DOHH2 (cell line): ENCODE data around the gene ULBP1.

ENCODE experiments used
- CTCF ChIP-seq: fragments of 200-600 bp; sonication (generic); IDR thresholded peaks from one replicate; pipeline ENCODE4 v1.5.1; 2014; ENCODE audit warnings: antibody characterized with exemption, mild to moderate bottlenecking, low read depth, low read length; ENCODE audit not compliant: poor library complexity, severe bottlenecking
- EZH2phosphoT487 ChIP-seq: fragments of 200-600 bp; sonication (generic); IDR thresholded peaks from 2 replicates; pipeline ENCODE4 v1.6.1; 2017; ENCODE audit warnings: borderline replicate concordance, mild to moderate bottlenecking, antibody characterized with exemption, low read length, moderate library complexity, mixed read lengths

- no peak for TF ChIP-seq CTCF
- TF ChIP-seq EZH2phosphoT487, result no peak
Observed at GRCh38 chr6:149918151-149918905, 45.4 kb upstream of the ULBP1 start.
